ENCODE measurements around the gene FMN1. TPM values are rescaled to one million over a fixed set of nuclear protein-coding genes. Genes with fewer than 3 reads are reported as not detected.
A peak's percentile ranks its signal among the peaks of the same experiment; 100 is the strongest.

The FMN1 gene
- polyA plus RNA-seq, 4 donors, result 0.54 to 2.1 (median 0.86) TPM

- WGBS, 3 donors, result 90 to 98% (median 94%) methylated on average over 2 of the region's 2 CpGs
- FAIRE-seq, result no peak
- Histone ChIP-seq H3K27ac (ENCODE audit: low read depth in 1 of 3, low read length in 2 of 3) (no peak overlapping the region), H3K9me3 (ENCODE audit: control insufficient read depth in 2 of 2, insufficient read depth in 1 of 2, low read depth in 1 of 2, low read length in 1 of 2) (no peaks in the 10 kb centered on the region), H3K4me3 (ENCODE audit: low read depth in 1 of 3, low read length in 3 of 3) (no peak overlapping the region), H3K27me3 (ENCODE audit: control insufficient read depth in 3 of 3, insufficient read depth in 3 of 3, low read length in 3 of 3) (peaks cover 0 to 1% (median 0%) of the 10 kb centered on the region in 3 donors), H3K36me3 (ENCODE audit: control insufficient read depth in 3 of 3, insufficient read depth in 2 of 3, low read depth in 1 of 3, low read length in 3 of 3) (no peaks in the 10 kb centered on the region), H3K4me1 (ENCODE audit: control insufficient read depth in 3 of 3, insufficient read depth in 2 of 3, low read depth in 1 of 3, low read length in 2 of 3) (no peaks in the 10 kb centered on the region)
- no peak for DNase-seq
Observed at GRCh38 chr15:32972686-32973085, 221.8 kb downstream of the FMN1 start.

GRCh38 chr15:32970847-32971246 lies 223.7 kb downstream of the FMN1 start:
- WGBS, 3 donors, result 70 to 82% (median 80%) methylated on average over 11 of the region's 11 CpGs
- FAIRE-seq (no peak), DNase-seq (no peak)
- no peak overlapping the region for H3K27ac ChIP-seq (ENCODE audit: low read depth in 1 of 3, low read length in 2 of 3)
- no peak overlapping the region for H3K4me3 ChIP-seq (ENCODE audit: low read depth in 1 of 3, low read length in 3 of 3)
- H3K27me3 ChIP-seq (ENCODE audit: control insufficient read depth in 3 of 3, insufficient read depth in 3 of 3, low read length in 3 of 3), result peaks cover 0 to 1% (median 0%) of the 10 kb centered on the region in 3 donors
- no peaks in the 10 kb centered on the region for H3K36me3 ChIP-seq (ENCODE audit: control insufficient read depth in 3 of 3, insufficient read depth in 2 of 3, low read depth in 1 of 3, low read length in 3 of 3)
- no peaks in the 10 kb centered on the region for H3K4me1 ChIP-seq (ENCODE audit: control insufficient read depth in 3 of 3, insufficient read depth in 2 of 3, low read depth in 1 of 3, low read length in 2 of 3)
- no peaks in the 10 kb centered on the region for H3K9me3 ChIP-seq (ENCODE audit: control insufficient read depth in 2 of 2, insufficient read depth in 1 of 2, low read depth in 1 of 2, low read length in 1 of 2)

GRCh38 chr15:32967521-32967920 lies 227.0 kb downstream of the FMN1 start:
- Histone ChIP-seq H3K36me3 (ENCODE audit: control insufficient read depth in 3 of 3, insufficient read depth in 2 of 3, low read depth in 1 of 3, low read length in 3 of 3) (no peaks in the 10 kb centered on the region), H3K27ac (ENCODE audit: low read depth in 1 of 3, low read length in 2 of 3) (no peak overlapping the region), H3K9me3 (ENCODE audit: control insufficient read depth in 2 of 2, insufficient read depth in 1 of 2, low read depth in 1 of 2, low read length in 1 of 2) (no peaks in the 10 kb centered on the region), H3K4me3 (ENCODE audit: low read depth in 1 of 3, low read length in 3 of 3) (no peak overlapping the region), H3K27me3 (ENCODE audit: control insufficient read depth in 3 of 3, insufficient read depth in 3 of 3, low read length in 3 of 3) (peaks cover 0 to 1% (median 0%) of the 10 kb centered on the region in 3 donors), H3K4me1 (ENCODE audit: control insufficient read depth in 3 of 3, insufficient read depth in 2 of 3, low read depth in 1 of 3, low read length in 2 of 3) (no peaks in the 10 kb centered on the region)
- DNase-seq, result no peak
- FAIRE-seq, result no peak

- H3K36me3 ChIP-seq (ENCODE audit: control insufficient read depth in 3 of 3, insufficient read depth in 2 of 3, low read depth in 1 of 3, low read length in 3 of 3), result no peaks in the 10 kb centered on the region
- FAIRE-seq (no peak), DNase-seq (no peak)
- H3K4me3 ChIP-seq (ENCODE audit: low read depth in 1 of 3, low read length in 3 of 3), result no peak overlapping the region
- 76 to 96% (median 83%) methylated on average over 2 of the region's 2 CpGs for WGBS, 3 donors
- H3K27me3 ChIP-seq (ENCODE audit: control insufficient read depth in 3 of 3, insufficient read depth in 3 of 3, low read length in 3 of 3), result no peaks in the 10 kb centered on the region
- H3K9me3 ChIP-seq (ENCODE audit: control insufficient read depth in 2 of 2, insufficient read depth in 1 of 2, low read depth in 1 of 2, low read length in 1 of 2), result no peaks in the 10 kb centered on the region
- H3K27ac ChIP-seq (ENCODE audit: low read depth in 1 of 3, low read length in 2 of 3), result no peak overlapping the region
- H3K4me1 ChIP-seq (ENCODE audit: control insufficient read depth in 3 of 3, insufficient read depth in 2 of 3, low read depth in 1 of 3, low read length in 2 of 3), result no peaks in the 10 kb centered on the region
Observed at GRCh38 chr15:32966512-32966911, 228.0 kb downstream of the FMN1 start.

- Histone ChIP-seq H3K27me3 (ENCODE audit: control insufficient read depth in 3 of 3, insufficient read depth in 3 of 3, low read length in 3 of 3) (no peaks in the 10 kb centered on the region), H3K9me3 (ENCODE audit: control insufficient read depth in 2 of 2, insufficient read depth in 1 of 2, low read depth in 1 of 2, low read length in 1 of 2) (no peaks in the 10 kb centered on the region), H3K27ac (ENCODE audit: low read depth in 1 of 3, low read length in 2 of 3) (no peak overlapping the region), H3K4me3 (ENCODE audit: low read depth in 1 of 3, low read length in 3 of 3) (no peak overlapping the region), H3K36me3 (ENCODE audit: control insufficient read depth in 3 of 3, insufficient read depth in 2 of 3, low read depth in 1 of 3, low read length in 3 of 3) (no peaks in the 10 kb centered on the region), H3K4me1 (ENCODE audit: control insufficient read depth in 3 of 3, insufficient read depth in 2 of 3, low read depth in 1 of 3, low read length in 2 of 3) (no peaks in the 10 kb centered on the region)
- FAIRE-seq, result no peak
- DNase-seq, result no peak
- WGBS, 3 donors, result 77 to 83% (median 79%) methylated on average over 6 of the region's 6 CpGs
Observed at GRCh38 chr15:32965897-32966296, 228.6 kb downstream of the FMN1 start.

GRCh38 chr15:32959077-32959476 lies 235.4 kb downstream of the FMN1 start:
- Histone ChIP-seq H3K27ac (ENCODE audit: low read depth in 1 of 3, low read length in 2 of 3) (no peak overlapping the region), H3K4me1 (ENCODE audit: control insufficient read depth in 3 of 3, insufficient read depth in 2 of 3, low read depth in 1 of 3, low read length in 2 of 3) (no peaks in the 10 kb centered on the region), H3K36me3 (ENCODE audit: control insufficient read depth in 3 of 3, insufficient read depth in 2 of 3, low read depth in 1 of 3, low read length in 3 of 3) (no peaks in the 10 kb centered on the region), H3K4me3 (ENCODE audit: low read depth in 1 of 3, low read length in 3 of 3) (no peak overlapping the region), H3K27me3 (ENCODE audit: control insufficient read depth in 3 of 3, insufficient read depth in 3 of 3, low read length in 3 of 3) (no peaks in the 10 kb centered on the region), H3K9me3 (ENCODE audit: control insufficient read depth in 2 of 2, insufficient read depth in 1 of 2, low read depth in 1 of 2, low read length in 1 of 2) (no peaks in the 10 kb centered on the region)
- 59 to 91% (median 63%) methylated on average over 1 of the region's 1 CpG for WGBS, 3 donors
- no peak for DNase-seq
- no peak for FAIRE-seq

- H3K9me3 ChIP-seq (ENCODE audit: control insufficient read depth in 2 of 2, insufficient read depth in 1 of 2, low read depth in 1 of 2, low read length in 1 of 2), result no peaks in the 10 kb centered on the region
- no peak overlapping the region for H3K4me3 ChIP-seq (ENCODE audit: low read depth in 1 of 3, low read length in 3 of 3)
- FAIRE-seq (no peak), DNase-seq (no peak)
- H3K27me3 ChIP-seq (ENCODE audit: control insufficient read depth in 3 of 3, insufficient read depth in 3 of 3, low read length in 3 of 3), result no peaks in the 10 kb centered on the region
- no peaks in the 10 kb centered on the region for H3K36me3 ChIP-seq (ENCODE audit: control insufficient read depth in 3 of 3, insufficient read depth in 2 of 3, low read depth in 1 of 3, low read length in 3 of 3)
- no peak overlapping the region for H3K27ac ChIP-seq (ENCODE audit: low read depth in 1 of 3, low read length in 2 of 3)
- no peaks in the 10 kb centered on the region for H3K4me1 ChIP-seq (ENCODE audit: control insufficient read depth in 3 of 3, insufficient read depth in 2 of 3, low read depth in 1 of 3, low read length in 2 of 3)
- WGBS, 3 donors, result 77 to 82% (median 80%) methylated on average over 4 of the region's 4 CpGs
Observed at GRCh38 chr15:32957219-32957618, 237.3 kb downstream of the FMN1 start.

- Histone ChIP-seq H3K27me3 (ENCODE audit: control insufficient read depth in 3 of 3, insufficient read depth in 3 of 3, low read length in 3 of 3) (no peaks in the 10 kb centered on the region), H3K36me3 (ENCODE audit: control insufficient read depth in 3 of 3, insufficient read depth in 2 of 3, low read depth in 1 of 3, low read length in 3 of 3) (no peaks in the 10 kb centered on the region), H3K27ac (ENCODE audit: low read depth in 1 of 3, low read length in 2 of 3) (no peak overlapping the region), H3K9me3 (ENCODE audit: control insufficient read depth in 2 of 2, insufficient read depth in 1 of 2, low read depth in 1 of 2, low read length in 1 of 2) (no peaks in the 10 kb centered on the region), H3K4me3 (ENCODE audit: low read depth in 1 of 3, low read length in 3 of 3) (no peak overlapping the region), H3K4me1 (ENCODE audit: control insufficient read depth in 3 of 3, insufficient read depth in 2 of 3, low read depth in 1 of 3, low read length in 2 of 3) (no peaks in the 10 kb centered on the region)
- no peak for FAIRE-seq
- 75 to 95% (median 92%) methylated on average over 2 of the region's 2 CpGs for WGBS, 3 donors
- DNase-seq, result no peak
Observed at GRCh38 chr15:32956711-32957110, 237.8 kb downstream of the FMN1 start.

GRCh38 chr15:32956006-32956405 lies 238.5 kb downstream of the FMN1 start:
- Histone ChIP-seq H3K27ac (ENCODE audit: low read depth in 1 of 3, low read length in 2 of 3) (no peak overlapping the region), H3K27me3 (ENCODE audit: control insufficient read depth in 3 of 3, insufficient read depth in 3 of 3, low read length in 3 of 3) (no peaks in the 10 kb centered on the region), H3K9me3 (ENCODE audit: control insufficient read depth in 2 of 2, insufficient read depth in 1 of 2, low read depth in 1 of 2, low read length in 1 of 2) (no peaks in the 10 kb centered on the region), H3K4me1 (ENCODE audit: control insufficient read depth in 3 of 3, insufficient read depth in 2 of 3, low read depth in 1 of 3, low read length in 2 of 3) (no peaks in the 10 kb centered on the region), H3K36me3 (ENCODE audit: control insufficient read depth in 3 of 3, insufficient read depth in 2 of 3, low read depth in 1 of 3, low read length in 3 of 3) (no peaks in the 10 kb centered on the region), H3K4me3 (ENCODE audit: low read depth in 1 of 3, low read length in 3 of 3) (no peak overlapping the region)
- FAIRE-seq (no peak), DNase-seq (peak; percentile 5 to 21)
- 51 to 86% (median 72%) methylated on average over 1 of the region's 1 CpG for WGBS, 3 donors
